Activated CD4-positive, alpha-beta T cell treated with anti-CD3 and anti-CD28 coated beads for 1 hour (primary cell): ENCODE measurements around the gene ATAD2B.
"Not testable (repeated sequence)": the region's sequence is repeated elsewhere in the genome, so short reads cannot be mapped to it uniquely, and the experiment has no call there.

Source experiments
- DNase-seq: peaks from one replicate; pipeline ENCODE4 v3.0.0-alpha.2; 2020

ATAD2B gene

DNA sequence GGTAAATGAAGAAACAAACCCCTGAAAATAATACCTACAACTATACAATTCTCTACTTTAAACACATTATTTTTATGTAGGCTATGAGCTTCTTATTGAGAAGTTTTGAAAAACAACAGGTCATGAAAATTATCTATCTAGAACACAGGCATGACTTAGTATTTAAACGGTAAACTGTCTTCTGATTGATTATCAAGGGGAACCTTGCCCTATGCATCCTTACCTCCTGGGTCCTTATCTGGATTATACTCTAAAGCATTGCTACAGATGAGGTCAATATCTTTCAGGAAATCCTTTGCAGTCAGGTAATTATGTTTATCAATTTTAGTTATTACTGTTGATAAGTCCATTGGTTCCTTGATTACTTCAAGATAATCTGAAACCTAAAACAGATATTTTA lies 144.3 kb downstream of the ATAD2B start:
- no peak for DNase-seq

DNA sequence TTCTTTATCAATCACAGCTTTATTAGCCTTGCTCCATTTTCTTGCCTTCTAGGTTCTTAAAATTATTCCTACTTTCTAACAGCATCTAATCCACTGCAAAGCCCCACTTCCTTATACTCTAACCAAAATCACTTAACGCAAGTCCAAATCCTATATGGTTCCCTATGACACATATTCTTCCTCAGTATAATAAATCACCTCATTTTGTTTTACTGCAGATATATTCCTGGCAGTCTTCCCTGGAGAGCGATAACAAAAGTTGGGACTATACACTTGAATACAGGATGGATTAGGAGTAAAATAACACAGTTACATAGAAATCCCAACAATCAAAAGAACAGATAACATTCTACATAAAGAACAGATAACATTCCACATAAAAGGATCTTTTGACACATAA lies 144.8 kb downstream of the ATAD2B start:
- DNase-seq: no peak

DNA sequence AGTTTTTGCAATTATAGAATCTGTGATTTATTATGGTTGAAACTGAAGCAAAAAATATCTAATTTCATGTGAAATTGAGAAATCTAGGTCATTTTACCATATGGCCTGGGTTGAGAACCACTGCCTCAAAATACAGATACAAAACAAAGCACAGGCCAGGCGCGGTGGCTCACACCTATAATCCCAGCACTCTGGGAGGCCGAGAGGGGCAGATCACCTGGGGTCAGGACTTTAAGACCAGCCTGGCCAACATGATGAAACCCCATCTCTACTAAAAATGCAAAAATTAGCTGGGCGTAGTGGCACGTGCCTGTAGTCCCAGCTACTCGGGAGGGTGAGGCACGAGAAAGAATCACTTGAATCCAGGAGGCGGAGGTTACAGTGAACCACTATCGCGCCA lies 146.5 kb downstream of the ATAD2B start:
- DNase-seq: not testable (repeated sequence)

DNA sequence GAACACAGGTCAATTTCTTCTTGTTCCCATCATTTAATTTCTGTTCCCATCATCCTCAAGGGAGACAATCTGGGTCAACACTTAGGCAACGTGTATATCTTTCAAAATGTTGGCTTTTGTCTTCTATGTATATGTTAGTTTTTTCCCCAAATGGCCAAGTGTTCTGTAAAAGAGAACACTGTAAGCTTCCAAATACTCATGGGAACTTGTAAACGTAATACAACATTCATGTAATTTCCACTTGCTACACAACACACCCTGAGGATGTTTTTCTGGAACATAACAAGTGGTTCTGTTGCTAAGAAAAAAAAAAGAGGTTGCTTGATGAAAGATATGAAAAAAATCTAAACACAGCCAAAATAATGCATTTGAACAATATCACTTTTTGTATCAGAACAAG lies 149.1 kb downstream of the ATAD2B start:
- DNase-seq: no peak

DNA sequence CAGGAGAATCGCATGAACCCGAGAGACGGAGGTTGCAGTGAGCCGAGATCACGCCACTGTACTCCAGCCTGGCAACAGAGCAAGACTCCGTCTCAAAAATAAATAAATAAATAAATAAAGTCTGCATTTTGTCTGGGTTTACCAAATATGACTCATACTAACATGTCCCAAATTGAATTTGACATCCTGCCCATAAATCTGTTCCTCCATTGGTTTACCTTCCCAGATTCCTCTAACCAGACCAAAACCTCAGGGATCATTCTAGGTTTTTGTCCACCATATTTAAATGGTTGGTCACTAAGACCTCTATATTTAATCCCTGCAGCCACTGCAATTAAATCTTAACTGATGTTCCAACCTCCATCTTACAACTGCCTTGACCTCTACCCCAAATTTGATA lies 150.9 kb downstream of the ATAD2B start:
- DNase-seq: no peak

DNA sequence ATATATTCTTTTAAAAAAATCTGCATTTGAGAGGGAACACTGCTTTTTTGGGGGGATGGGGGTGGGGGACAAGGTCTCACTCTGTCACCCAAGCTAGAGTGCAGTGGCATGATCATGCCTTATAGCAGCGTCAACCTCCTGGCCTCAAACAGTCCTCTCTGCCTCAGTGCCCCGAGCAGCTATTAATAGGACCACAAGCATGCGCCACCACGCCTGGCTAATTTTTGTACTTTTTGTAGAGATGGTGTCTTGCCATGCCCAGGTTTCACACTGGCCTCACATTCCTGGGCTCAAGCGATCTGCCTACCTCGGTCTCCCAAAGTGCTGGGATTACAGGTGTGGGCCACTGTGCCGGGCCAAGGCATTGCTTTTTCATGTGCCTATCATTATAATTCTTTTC lies 154.2 kb downstream of the ATAD2B start:
- DNase-seq: no peak

DNA sequence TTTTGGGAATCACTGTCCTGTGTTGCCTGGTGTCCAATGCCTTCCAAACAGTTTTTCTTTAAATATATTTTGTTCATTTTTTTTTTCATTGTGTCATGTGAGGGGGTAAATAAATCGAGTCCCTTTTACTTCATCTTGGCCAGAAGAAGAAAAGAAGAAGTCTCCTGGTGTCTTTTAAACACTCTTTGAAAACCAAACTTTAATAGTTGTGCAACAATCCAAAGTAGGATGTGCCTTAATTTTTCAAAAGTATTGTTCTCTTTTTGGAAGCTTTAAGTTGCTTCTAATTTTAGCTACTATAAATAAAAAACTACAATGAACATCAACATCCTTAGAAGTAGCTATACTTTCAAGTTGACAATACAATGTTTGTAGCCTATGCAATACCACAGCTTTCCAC lies 154.9 kb downstream of the ATAD2B start:
- DNase-seq: no peak

DNA sequence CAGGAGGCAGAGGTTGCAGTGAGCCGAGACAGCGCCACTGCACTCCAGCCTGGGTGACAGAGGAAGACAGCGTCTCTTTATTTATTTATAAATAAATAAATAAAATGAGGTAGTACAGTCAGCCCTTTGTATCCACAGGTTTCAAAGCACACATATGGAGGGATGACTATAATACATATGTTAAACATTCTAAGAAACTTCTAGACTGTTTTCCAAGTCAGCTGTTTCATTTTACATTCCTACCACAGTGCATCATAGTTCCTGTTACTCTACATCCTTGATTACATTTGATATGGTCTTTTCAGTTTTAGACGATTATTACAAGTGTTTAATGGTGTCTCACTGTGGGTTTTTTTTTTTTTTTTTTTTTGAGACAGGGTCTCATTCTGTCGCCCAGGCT lies 157.6 kb downstream of the ATAD2B start:
- DNase-seq: no peak

DNA sequence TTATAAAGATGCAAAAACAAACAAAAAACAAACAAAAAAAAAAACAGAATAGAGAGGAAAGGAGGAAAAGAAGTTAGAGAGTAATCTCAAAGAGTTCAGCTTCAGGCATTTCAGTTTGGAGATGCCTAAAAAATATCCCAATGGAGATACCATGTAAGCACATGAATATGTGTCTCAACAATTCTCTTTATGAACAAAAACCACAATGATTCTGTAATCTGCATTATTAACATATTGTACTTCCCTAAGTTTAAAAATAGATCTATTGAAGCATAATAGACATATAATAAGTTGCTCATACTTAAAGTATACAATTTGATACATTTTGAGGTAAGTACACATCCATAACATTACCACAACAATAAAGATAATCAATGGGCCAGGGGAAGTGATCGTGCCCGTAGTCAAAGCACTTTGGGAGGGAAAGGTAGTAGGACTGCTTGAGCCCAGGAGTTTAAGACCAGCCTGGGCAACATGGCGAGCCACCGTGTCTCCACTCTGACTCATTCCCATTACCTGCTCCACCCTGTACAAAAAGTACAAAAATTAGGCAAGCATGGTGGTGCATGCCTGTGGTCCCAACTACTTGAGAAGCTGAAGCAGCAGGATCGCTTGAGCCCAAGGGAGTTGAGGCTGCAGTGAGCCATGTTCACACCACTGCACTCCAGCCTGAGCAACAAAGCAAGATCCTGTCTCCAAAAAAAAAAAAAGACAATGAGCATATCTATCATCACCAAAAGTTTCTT lies 158.9 kb downstream of the ATAD2B start:
- DNase-seq: no peak

DNA sequence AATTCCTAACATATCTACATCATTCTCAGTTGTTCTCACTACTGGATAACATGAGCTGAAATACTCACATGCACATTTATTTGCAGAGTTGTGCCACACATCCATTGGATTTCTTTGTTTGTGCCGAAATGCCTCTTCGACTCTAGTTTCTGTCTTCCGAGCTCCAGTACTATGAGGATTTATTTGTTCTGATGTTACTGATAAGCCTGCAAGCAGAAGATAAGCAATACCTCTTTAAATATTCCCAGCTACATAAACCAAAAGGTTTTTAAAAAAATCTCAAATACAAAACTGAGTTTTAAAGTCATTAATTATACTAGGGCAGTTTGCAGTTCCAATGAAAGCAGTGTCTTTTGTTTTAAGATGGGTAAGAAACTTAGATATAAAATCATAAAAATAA lies 164.8 kb downstream of the ATAD2B start:
- no peak for DNase-seq

DNA sequence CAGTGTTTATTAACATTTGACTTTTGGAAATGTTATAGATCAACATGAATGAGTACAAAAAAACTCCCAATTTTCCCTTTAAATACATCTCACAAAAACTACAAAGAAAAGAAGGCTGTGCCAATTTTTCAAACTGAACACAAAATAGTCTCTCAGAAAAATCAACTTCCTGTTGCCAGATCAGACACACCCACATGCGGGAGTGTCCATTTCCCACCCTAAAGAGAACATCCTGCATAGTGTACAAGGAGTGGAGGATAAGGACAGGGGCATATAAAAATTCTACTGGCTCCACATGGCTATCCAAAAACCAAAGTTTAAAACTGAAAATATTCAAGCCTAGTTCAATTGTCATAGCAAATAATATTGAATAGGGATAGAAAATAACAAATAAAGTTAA lies 165.3 kb downstream of the ATAD2B start:
- no peak for DNase-seq

DNA sequence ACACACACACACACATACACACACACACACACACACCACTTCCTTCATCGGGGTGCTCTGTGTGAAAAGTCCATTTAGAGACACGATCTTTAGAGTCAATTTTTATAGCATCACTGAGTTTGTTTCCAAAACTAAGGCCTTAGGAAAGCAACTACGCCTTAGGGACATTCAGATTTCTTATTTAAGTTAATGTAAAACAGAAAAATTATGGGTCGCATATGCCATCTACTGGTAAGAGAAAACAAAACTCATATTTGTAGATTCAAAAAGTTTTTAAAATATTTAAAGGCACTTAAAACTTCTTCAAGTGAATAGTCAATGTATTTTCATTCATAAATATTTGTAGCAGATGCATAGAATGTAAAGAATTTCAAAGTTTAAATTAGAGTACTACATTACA lies 166.2 kb downstream of the ATAD2B start:
- DNase-seq: no peak

DNA sequence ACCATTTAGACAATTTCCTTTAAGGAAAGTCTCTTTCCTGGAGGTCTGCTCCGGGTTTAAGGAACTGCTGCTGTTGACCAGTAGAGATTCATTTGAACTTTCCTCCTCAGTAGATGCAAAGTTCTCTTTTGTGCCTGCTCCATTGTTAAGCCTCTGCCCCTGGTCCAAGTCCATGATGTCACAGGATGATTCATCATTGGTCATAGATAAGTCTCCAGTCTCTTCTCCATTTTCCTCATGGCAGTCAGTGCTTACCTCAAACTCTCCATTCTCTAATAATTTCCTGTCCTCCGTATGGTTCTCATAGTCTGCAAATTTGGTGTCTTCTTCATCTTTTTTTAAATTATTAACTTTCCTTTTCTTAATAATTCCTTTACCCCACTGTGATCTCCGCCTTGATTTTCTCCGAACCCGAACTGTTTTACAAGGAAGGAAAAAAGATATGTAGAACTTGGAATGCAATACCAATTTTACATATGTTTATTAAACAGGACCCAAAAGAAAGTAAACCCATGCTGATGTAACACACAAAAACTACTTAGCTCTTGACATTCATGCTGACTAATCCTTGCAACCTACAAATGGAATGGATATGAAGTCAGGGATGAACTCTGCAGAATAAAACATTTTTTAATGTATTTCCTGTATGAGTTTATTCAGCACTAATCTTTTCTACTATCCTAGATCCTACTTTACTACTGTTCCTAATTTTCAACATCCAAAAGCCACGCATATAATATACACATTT lies 169.1 kb downstream of the ATAD2B start:
- DNase-seq: no peak

DNA sequence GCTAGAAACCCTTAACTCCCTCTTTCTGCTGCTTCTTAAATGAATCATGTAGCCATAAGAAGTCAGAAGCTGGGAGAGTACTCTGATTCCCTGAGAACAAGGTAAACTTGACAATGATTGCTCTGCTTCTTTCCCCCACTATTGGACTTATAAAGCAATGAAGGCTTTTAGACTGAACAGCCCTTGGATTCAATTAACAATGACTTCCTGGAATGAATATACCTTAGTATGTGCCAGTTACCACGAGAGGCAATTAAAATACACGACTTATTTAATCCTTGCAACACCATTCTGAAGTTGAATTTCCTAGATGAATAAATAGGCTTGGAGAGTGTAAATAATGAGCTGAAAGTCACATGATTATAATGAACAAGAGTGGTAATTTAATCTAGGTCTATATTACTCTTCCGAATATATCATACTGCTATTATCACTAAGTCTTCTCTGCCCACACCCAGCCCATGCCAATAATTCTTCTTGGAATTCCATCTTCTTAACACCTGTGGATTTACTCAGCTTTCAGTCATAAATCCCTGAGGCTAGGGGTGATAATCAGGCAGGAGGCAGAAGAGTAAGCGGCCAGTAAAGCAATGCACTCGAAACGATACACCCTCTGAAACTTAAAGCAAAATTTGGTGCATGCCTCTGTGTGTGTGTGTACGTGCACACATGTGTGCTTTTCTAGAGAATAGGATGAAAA lies 170.2 kb downstream of the ATAD2B start:
- DNase-seq: no peak

DNA sequence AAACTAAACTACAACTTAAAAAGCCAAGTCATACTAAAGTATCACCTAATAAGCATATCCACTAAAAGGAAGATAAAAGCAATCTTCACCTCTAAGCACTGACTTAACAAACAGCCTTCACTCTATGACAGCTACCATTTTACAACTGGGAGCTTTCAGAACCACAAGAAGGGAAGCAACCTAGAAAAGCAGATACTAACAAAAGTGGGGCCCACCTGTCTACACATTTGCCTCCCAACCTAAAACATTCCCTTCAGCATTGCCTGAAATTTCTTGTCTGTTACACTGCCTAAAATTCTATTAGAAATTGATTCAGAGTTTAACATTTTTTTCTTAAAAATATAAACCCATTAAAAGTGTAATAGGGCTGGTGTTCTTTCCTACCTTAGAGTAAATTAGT lies 172.0 kb downstream of the ATAD2B start:
- DNase-seq: no peak

DNA sequence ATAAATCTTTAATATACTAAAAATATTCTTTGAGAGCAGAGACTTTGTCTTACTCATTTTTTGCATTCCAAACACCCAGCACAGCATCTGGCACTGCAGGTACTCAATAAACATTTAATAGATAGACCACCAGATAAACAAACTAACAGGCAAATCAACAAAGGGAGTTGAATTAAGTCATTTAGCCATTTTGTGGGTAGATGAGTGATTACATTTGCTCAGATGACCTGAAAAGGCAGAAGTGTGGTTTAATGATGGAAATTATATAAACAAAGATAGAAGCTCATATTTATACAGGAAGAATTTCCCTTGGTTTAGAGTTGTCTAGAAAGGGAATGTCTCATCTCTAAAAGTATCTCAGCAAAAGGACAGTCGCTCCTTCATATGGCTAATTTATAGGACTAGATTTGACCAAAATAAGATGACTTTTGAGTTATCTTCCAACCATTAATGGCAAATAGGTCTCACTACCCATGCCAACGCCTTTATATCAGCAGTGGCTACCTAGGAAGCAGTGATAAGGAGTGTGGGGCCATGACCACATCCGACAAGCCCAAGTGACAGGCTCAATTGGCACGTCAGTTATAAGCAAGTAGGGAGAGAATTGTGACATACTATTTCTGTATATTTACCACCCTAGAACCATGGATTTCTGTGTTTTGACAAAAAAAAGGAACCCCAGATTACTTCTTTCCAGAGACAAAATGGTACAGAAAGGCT lies 173.5 kb downstream of the ATAD2B start:
- DNase-seq: no peak

DNA sequence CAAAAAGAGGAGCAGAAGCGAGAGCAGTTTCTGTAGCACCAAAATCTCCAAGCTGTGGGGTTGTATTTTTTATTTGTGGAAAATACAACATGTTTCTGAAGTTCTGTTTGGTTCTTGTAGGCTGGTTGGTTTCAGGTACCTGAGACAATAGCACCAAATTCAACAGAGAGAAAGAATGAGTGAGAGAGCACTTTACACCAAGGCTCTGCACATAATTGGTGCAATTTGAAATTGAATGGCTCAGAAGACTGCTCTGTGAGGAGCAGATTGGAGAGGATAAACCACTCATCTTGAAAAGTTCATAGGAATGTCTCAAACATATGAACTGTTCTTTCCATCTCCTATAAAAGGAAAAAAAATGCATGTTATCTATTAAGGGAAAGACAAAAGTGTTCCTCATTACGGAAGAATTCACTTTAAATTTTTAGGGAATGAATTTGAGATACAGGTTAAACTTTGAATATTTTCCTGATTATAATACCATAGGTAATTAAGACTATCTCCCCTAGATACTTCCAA lies 175.1 kb downstream of the ATAD2B start:
- no peak for DNase-seq

DNA sequence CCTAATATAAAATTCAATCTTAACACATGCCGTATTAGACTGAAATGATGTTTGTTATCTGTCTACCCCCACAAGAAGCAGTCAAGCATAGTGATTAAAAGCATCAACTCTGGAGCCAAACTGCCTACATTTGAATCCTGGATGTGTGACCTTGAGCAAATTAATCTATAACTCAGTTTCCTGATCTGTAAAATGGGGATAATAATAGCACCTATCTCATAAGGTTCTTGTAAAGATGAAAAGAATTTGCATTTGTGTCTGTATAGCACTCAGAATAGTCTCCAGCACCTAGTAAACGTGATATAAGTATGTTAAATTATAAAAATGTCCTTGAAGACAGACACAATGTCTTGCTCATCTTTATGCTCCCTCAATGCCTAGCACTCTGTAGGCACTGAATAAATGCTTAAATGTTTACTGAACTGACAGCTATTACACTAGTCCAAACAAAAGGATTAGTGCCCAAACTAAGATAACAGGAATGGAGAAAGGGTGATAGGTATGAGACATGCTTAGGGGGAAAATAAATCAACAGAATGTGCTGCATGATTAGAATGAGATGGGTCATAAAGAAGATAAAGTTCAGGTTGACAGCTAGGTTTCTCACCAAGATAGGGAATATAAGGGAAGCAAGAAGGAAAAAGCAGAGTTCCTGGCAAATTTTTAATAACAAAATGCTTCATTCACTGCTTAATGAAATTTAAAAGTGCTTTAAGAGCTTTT lies 180.6 kb downstream of the ATAD2B start:
- DNase-seq: no peak

DNA sequence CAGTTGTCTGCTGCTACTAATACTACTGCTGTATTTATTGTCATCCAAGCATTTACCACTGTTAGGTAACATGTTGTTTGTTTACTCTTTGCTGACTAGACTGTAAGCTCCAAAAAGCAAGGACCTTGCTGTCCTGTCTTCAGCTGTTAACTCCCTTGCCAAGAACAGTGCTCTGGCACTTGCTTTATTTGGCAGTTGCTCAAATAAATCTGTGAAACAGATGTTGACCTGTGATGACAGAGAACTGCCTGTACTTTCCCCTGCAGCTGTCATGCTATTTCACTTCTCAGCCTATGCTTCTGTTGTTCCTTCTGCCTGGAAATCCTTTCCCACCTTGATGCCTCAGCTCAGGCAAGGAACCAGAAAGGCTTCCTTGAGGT lies 181.2 kb downstream of the ATAD2B start:
- no peak for DNase-seq

DNA sequence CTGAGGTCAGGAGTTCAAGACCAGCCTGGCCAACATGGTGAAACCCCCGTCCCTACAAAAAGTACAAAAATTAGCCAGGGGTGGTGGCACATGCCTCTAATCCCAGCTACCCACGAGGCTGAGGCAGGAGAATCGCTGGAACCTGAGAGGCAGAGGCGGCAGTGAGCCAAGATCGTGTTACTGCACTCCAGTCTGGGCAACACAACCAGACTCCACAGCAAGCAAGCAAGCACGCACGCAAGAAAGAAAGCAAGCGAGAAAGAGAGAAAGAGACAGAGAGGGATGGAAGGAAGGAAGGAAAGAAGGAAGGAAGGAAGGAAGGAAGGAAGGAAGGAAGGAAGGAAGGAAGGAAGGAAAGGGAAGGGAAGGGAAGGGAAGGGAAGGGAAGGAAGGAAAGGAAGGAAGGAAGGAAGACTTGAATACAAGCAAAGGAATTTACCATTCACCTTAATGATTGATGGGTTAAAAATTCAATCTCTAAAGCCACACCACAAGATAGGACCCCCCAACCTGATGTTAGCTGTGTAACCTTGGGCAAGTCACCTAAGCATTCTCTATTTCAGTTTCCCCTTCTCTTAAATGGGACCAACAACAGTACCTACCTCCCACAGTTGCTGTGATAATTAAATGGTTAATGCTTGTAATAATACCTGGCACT lies 181.7 kb downstream of the ATAD2B start:
- DNase-seq: no peak

DNA sequence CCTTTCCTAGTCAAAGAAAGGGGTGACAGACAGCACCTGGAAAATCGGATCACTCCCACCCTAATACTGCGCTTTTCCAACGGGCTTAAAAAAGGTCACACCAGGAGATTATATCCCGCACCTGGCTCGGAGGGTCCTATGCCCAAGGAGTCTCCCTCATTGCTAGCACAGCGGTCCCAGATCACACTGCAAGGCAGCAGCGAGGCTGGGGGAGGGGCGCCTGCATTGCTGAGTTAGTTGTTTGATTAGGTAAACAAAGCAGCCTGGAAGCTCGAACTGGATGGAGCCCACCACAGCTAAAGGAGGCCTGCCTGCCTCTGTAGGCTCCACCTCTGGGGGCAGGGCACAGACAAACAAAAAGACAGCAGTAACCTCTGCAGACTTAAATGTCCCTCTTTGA lies 190.1 kb downstream of the ATAD2B start:
- DNase-seq: not testable (repeated sequence)

DNA sequence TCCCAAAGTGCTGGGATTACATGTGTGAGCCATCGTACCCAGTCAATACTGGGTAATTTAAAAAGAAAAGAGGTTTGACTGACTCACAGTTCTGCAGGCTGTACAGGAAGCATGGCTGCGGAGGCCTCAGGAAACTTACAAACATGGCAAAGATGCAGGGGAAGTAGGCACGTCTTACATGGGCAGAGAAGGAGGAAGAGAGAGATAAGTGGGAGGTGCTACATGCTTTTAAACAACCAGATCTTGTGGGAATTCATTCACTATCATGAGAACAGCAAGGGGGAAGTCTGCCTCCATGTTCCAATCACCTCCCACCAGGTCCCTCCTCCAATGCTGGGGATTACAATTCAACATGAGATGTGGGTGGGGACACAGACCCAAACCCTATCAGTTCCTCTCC lies 192.5 kb downstream of the ATAD2B start:
- DNase-seq: no peak
